Aorta (tissue), 5 donors: ENCODE results near the gene CAPN13. TPM values are rescaled to one million over a fixed set of nuclear protein-coding genes. Genes with fewer than 3 reads are reported as not detected.

Experiments used
- ATAC-seq: fragments of 200-7000 bp; cut with Tn5 transposase; one replicate; pipeline ENCODE4 v1.9.1; 2022; ENCODE audit warnings: moderate library complexity; ENCODE audit not compliant: low FRiP score
- DNase-seq, 2 donors: peaks; one replicate each; pipeline ENCODE4 v3.0.0-alpha.2; 2020
- H3K27ac ChIP-seq, 2 donors: one replicate each; pipeline ENCODE4 v1.5.1; 2013; ENCODE audit warnings: low read length in 2 of 2, mild to moderate bottlenecking in 2 of 2, moderate library complexity in 2 of 2, control low read depth in 1 of 2, inconsistent platforms in 1 of 2, low read depth in 1 of 2
- H3K27me3 ChIP-seq, 2 donors: one replicate each; pipeline ENCODE4 v1.6.1; 2013; ENCODE audit warnings: control low read depth in 1 of 2, low read length in 1 of 2, mild to moderate bottlenecking in 1 of 2, moderate library complexity in 1 of 2; ENCODE audit not compliant: insufficient read depth in 2 of 2, control insufficient read depth in 1 of 2
- H3K36me3 ChIP-seq, 2 donors: one replicate each; pipeline ENCODE4 v1.6.1; 2013; ENCODE audit warnings: control low read depth in 1 of 2, low read length in 1 of 2, mild to moderate bottlenecking in 1 of 2; ENCODE audit not compliant: insufficient read depth in 2 of 2, control insufficient read depth in 1 of 2
- H3K4me1 ChIP-seq, 2 donors: one replicate each; pipeline ENCODE4 v1.6.1; 2013; ENCODE audit warnings: low read length in 2 of 2, control low read depth in 1 of 2, mild to moderate bottlenecking in 1 of 2, moderate library complexity in 1 of 2; ENCODE audit not compliant: insufficient read depth in 2 of 2, control insufficient read depth in 1 of 2
- H3K4me3 ChIP-seq, 2 donors: one replicate each; pipeline ENCODE4 v1.5.1; 2013; ENCODE audit warnings: low read length in 2 of 2, control low read depth in 1 of 2, mild to moderate bottlenecking in 1 of 2
- H3K9me3 ChIP-seq: one replicate; pipeline ENCODE4 v1.6.1; 2013; ENCODE audit warnings: mild to moderate bottlenecking, low read length; ENCODE audit not compliant: control insufficient read depth
- WGBS, 2 donors: extraction: QIAGEN DNeasy Blood & Tissue Kit; methylation state at CpG; one replicate each; pipeline ENCODE4 v1.1.7; 2013; 5-methylcytosine and 5-hydroxymethylcytosine counted together
- intact Hi-C, 2 donors: fragments of 100-400 bp; cut with DNase I; formaldehyde crosslinking; loops; one replicate each; pipeline versions ENCODE4 v1.14.2 to v1.15.0; 2022
- polyA plus RNA-seq, 2 donors: library from polyadenylated mRNA; stranded (reverse); fragments of 200-250 nt; gene quantifications; one replicate each; pipeline ENCODE4 v1.2.3, GENCODE V29; 2013
- total RNA-seq, 2 donors: library from RNA; stranded (reverse); fragmentation: NEBNext Ultra II Directional; extraction: Animal tissue kit (Norgen Biotek cat#: 25700); gene quantifications; one replicate each; pipeline ENCODE4 v1.2.1, GENCODE V29; 2021
- donor health status: healthy with polysubstance abuse.
- donor health status: Bipolar disorder and iron deficiency.
- donor health status: DM: no; HTN: no; CAD: no.
- donor health status: DM: no; HTN: no; CAD: no.
- donor health status: DM: yes; HTN: yes; CAD: no.

The CAPN13 gene
- total and polyA plus RNA-seq, 4 donors = 3.3 TPM; not detected in 3

- WGBS, 2 donors = 93 to 98% methylated on average over 3 of the region's 3 CpGs
- intact Hi-C loops = no loop called here
- Histone ChIP-seq H3K4me3 (no peak overlapping the region), H3K36me3 (no peaks in the 10 kb centered on the region), H3K27ac (no peak overlapping the region), H3K4me1 (no peaks in the 10 kb centered on the region), H3K27me3 (no peaks in the 10 kb centered on the region), H3K9me3 (no peaks in the 10 kb centered on the region)
- DNase-seq = no peak
- ATAC-seq = no peak
These were observed 127.1 kb downstream of the CAPN13 start for GRCh38 chr2:30680121-30680520.

DNA sequence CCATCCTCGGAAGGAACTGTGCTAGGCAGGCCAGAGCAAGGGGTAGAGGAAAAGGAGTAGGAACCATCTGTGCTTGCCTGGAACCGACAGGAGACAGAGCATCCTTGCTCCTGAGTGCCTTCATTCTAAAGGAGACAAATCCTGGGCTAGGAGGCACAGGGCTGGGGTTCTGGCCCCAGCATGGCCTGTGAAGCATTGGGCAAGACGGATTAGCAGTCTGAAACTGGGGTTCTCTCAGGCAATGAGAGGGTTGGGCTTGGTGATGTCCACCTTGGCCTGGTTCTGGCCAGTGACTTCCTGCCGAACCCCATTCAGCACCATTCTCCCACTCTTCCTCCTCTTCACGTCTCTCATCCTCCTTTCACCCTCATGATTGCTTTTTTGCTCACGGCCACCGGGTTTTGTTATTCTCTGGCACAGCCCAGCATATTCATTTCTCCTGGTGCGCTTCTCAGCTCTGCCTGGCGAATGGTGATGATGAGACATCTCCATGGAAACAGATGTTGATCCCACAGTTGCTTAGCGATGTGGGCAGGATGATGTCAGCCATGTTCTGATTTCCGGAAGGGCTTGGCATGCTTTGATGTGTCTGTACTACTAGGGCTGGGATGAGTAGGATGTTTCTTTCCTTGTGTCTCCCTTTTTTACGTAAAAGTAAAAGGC is 127.7 kb downstream of the CAPN13 start:
- H3K4me3 ChIP-seq = no peak overlapping the region
- H3K27me3 ChIP-seq = no peaks in the 10 kb centered on the region
- no peak overlapping the region for H3K27ac ChIP-seq
- WGBS, 2 donors = 78 to 84% methylated on average over 12 of the region's 12 CpGs
- DNase-seq (no peak), ATAC-seq (no peak)
- intact Hi-C loops = no loop called here
- no peaks in the 10 kb centered on the region for H3K36me3 ChIP-seq
- H3K4me1 ChIP-seq = no peaks in the 10 kb centered on the region
- H3K9me3 ChIP-seq = no peaks in the 10 kb centered on the region

DNA sequence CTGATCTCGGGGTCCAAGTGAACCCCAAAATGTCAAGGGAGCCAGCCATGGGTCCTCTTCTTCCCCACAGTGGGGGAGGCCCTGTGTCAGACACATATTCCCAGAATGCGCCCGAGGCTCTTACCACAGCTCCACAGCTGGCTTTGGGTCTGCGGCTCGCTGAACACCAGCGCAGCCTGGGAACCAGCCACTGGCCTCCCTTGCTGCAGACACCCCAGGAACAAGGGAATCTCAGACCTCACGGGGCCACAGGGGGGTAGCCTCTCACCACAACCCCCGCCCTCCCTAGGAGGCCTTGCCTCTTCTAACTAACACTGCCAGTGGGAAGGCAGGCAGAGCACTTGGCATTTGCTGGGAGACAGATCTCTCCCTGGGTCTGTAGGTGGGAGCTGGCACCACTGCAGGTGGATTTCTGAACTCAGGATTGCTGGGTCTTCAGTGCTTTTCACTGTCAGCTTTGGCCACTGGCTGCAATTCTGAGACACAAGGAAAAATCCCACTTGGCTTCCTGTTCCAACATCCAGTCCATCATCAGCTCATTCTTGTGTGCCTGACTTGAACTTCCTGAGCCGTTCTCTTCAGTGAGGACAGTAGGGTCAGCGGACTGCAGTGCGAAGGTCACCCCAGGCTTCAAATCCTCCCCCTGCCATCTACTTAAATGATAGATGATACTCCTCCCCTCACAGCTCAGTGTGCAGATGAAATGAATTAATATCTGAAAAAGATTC is 128.7 kb downstream of the CAPN13 start:
- no peaks in the 10 kb centered on the region for H3K36me3 ChIP-seq
- 82 to 84% methylated on average over 11 of the region's 11 CpGs for WGBS, 2 donors
- no peak overlapping the region for H3K4me3 ChIP-seq
- H3K9me3 ChIP-seq = no peaks in the 10 kb centered on the region
- DNase-seq (no peak), ATAC-seq (no peak)
- no peak overlapping the region for H3K27ac ChIP-seq
- no peaks in the 10 kb centered on the region for H3K4me1 ChIP-seq
- H3K27me3 ChIP-seq = no peaks in the 10 kb centered on the region
- intact Hi-C loops = no loop called here

GRCh38 chr2:30677861-30678385 is 129.3 kb downstream of the CAPN13 start:
- no peak overlapping the region for H3K4me3 ChIP-seq
- 89 to 92% methylated on average over 5 of the region's 5 CpGs for WGBS, 2 donors
- H3K4me1 ChIP-seq = no peaks in the 10 kb centered on the region
- no peaks in the 10 kb centered on the region for H3K9me3 ChIP-seq
- no peaks in the 10 kb centered on the region for H3K27me3 ChIP-seq
- no peaks in the 10 kb centered on the region for H3K36me3 ChIP-seq
- H3K27ac ChIP-seq = no peak overlapping the region
- ATAC-seq (no peak), DNase-seq (no peak)
- intact Hi-C loops = no loop called here

DNA sequence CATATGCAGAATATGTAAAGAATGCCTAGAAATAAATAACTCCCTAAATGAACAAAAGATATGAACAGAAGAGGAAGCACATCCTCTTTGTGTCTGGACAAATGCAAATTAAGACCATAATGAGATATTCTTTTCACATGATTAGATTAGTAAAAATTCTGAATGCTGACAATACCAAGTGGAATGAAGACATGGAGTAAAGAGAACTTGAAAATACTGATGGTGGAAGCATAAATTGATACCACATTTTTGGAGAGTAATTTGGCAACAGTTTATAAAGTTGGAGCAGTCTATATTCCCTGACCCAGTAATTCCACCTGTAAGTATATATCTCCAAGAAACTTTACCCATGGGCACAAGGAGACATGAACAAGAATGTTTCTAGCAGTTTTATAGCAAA is 130.0 kb downstream of the CAPN13 start:
- no peaks in the 10 kb centered on the region for H3K27me3 ChIP-seq
- intact Hi-C loops = no loop called here

DNA sequence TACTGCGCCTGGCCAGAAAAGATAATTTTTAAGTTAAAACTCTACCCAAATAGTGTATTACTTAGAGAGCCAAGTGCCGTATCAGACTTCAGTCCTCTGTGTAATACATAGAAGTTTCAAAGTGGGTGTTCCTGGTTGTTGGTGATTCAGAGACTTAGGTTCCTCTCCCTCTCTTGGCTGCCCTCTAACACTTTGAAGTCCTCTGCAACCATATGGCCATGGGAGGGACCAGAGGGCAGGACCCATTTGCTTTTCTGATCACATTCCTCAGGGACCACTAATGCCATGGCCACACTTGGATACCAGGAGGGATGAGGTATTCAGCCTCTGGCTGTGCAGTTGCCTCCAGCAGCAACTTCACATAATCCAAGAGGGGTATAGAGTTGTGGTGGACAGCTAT is 131.5 kb downstream of the CAPN13 start:
- H3K4me3 ChIP-seq = no peak overlapping the region
- H3K27me3 ChIP-seq = no peaks in the 10 kb centered on the region
- ATAC-seq = no peak
- intact Hi-C loops = no loop called here
- no peaks in the 10 kb centered on the region for H3K9me3 ChIP-seq
- H3K36me3 ChIP-seq = no peaks in the 10 kb centered on the region
- 78 to 82% methylated on average over 2 of the region's 2 CpGs for WGBS, 2 donors
- no peak for DNase-seq
- H3K4me1 ChIP-seq = no peaks in the 10 kb centered on the region
- H3K27ac ChIP-seq = no peak overlapping the region

More for the DNA sequence above, 130.0 kb downstream of the CAPN13 start:
- Histone ChIP-seq H3K9me3 (no peaks in the 10 kb centered on the region), H3K4me3 (no peak overlapping the region), H3K4me1 (no peaks in the 10 kb centered on the region), H3K27ac (no peak overlapping the region), H3K36me3 (no peaks in the 10 kb centered on the region)
- ATAC-seq = no peak
- DNase-seq = no peak

- 87 to 89% methylated on average over 4 of the region's 4 CpGs for WGBS, 2 donors
- Histone ChIP-seq H3K27ac (no peak overlapping the region), H3K27me3 (no peaks in the 10 kb centered on the region), H3K4me1 (no peaks in the 10 kb centered on the region), H3K36me3 (peaks cover 0 to 3% of the 10 kb centered on the region in 2 donors), H3K4me3 (no peak overlapping the region), H3K9me3 (peaks cover 2% of the 10 kb centered on the region)
- DNase-seq (no peak), ATAC-seq (no peak)
- intact Hi-C loops = no loop called here
These were observed 134.1 kb downstream of the CAPN13 start for GRCh38 chr2:30673127-30673526.
